Panc1 (cell line): ENCODE results near the gene P2RY2.

Experiments used
- POLR2AphosphoS5 ChIP-seq: IDR thresholded peaks from 2 replicates; pipeline ENCODE4 v1.6.1; 2012; ENCODE audit warnings: mild to moderate bottlenecking, low read depth, low read length, moderate library complexity
- REST ChIP-seq, 2 experiments: IDR thresholded peaks; 2 replicates each; pipeline ENCODE4 v1.6.1; 2011 to 2012; ENCODE audit warnings: low read depth in 2 of 2, control low read depth in 1 of 2, low read length in 1 of 2, mild to moderate bottlenecking in 1 of 2, moderate library complexity in 1 of 2; ENCODE audit not compliant: insufficient read depth in 1 of 2
- TF ChIP-seq, protein P1 (sequence below): fragments of 450-650 bp; IDR thresholded peaks from 2 replicates; pipeline ENCODE4 v1.5.1; 2017; ENCODE audit warnings: mild to moderate bottlenecking

- TF ChIP-seq POLR2AphosphoS5: no peak
- TF ChIP-seq, protein P1, sequence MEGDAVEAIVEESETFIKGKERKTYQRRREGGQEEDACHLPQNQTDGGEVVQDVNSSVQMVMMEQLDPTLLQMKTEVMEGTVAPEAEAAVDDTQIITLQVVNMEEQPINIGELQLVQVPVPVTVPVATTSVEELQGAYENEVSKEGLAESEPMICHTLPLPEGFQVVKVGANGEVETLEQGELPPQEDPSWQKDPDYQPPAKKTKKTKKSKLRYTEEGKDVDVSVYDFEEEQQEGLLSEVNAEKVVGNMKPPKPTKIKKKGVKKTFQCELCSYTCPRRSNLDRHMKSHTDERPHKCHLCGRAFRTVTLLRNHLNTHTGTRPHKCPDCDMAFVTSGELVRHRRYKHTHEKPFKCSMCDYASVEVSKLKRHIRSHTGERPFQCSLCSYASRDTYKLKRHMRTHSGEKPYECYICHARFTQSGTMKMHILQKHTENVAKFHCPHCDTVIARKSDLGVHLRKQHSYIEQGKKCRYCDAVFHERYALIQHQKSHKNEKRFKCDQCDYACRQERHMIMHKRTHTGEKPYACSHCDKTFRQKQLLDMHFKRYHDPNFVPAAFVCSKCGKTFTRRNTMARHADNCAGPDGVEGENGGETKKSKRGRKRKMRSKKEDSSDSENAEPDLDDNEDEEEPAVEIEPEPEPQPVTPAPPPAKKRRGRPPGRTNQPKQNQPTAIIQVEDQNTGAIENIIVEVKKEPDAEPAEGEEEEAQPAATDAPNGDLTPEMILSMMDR: no peak
- TF ChIP-seq REST (IDR thresholded peaks at IDR 0.05; ENCODE audit: insufficient read depth in 1 of 2, low read depth in 2 of 2, low read length in 1 of 2): no peak
These were observed 29.8 kb upstream of the P2RY2 start for GRCh38 chr11:73188301-73188700.
